SH-SY5Y (cell line): ENCODE results near the gene MTMR12.

ENCODE experiments used
- GATA2 ChIP-seq: IDR thresholded peaks from 2 replicates; pipeline ENCODE4 v1.6.1; 2011; ENCODE audit warnings: mild to moderate bottlenecking, low read depth, low read length
- GATA3 ChIP-seq: IDR thresholded peaks from 2 replicates; pipeline ENCODE4 v1.6.1; 2011; ENCODE audit warnings: low read depth, mild to moderate bottlenecking, low read length, moderate library complexity

Gene MTMR12

DNA sequence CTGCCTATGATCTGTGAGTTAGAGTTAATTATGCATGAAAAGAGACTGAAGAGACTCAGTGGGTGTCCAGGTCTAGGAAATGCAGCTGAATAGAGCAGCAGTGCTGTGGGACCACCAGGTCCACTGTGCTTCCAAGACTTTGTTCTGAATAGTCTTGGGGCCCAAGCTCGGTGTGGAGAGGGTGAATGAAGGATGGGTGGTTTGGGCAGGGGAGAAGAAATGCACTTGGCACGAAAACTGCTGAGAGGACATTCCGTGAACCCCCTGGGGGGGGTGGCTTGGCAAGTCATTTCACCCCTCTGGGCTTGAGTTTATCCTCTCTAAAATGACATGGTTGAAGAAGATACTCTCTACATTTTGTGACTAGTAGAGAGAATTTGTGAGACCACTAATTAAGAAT is 102.6 kb downstream of the MTMR12 start:
- TF ChIP-seq GATA2 (no peak), GATA3 (no peak)

DNA sequence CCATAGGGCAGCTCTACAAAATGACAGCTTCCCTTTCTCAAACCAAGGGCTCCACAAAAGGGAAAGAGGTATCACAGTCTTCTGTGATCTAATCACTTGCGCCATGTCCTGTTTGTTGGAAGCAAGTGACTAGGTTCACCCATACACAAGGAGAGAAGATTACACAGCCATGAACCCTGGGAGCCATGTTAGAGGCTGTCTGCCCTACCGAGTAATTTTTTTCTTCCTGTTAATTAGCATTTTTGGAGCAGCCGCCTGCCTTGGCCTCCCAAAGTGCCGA is 105.4 kb downstream of the MTMR12 start:
- no peak for TF ChIP-seq GATA2
- no peak for TF ChIP-seq GATA3

DNA sequence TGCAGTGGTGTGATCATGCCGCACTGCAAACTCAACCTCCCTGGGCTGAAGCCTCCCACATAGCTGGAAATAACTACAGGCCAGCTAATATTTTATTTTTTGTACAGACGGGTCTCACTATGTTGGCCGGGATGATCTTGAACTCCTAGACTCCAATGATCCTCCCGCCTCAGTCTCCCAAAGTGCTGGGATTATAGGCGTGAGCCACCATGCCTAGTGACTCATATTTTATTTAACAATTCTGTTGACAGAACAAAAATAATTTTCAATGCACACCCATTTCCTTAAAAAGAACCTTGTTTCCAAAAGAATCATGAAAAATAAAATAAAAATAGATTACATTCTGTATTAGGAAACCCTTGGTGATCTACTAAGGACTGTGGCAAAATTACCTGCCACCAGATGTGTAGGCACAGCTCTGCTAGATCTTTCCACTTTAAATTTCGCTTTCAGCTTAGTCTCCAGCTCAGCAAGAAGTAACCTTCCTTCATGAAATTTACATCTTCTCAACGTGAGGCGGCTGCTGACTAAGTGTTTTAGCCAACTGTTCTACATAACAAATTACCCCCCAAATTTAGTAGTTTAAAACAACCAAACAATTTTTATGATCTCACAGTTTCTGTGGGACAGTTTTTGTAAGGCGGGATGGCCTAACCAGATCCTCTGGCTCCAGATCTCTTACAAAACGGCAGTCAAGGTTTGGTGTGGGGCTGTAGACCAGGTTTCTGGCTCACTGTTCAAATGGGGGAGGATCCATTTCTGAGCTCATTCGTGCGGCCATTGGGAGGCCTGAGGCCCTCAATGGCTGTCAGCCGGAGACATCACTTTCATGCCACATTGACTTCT is 106.0 kb downstream of the MTMR12 start:
- no peak for TF ChIP-seq GATA3
- no peak for TF ChIP-seq GATA2

DNA sequence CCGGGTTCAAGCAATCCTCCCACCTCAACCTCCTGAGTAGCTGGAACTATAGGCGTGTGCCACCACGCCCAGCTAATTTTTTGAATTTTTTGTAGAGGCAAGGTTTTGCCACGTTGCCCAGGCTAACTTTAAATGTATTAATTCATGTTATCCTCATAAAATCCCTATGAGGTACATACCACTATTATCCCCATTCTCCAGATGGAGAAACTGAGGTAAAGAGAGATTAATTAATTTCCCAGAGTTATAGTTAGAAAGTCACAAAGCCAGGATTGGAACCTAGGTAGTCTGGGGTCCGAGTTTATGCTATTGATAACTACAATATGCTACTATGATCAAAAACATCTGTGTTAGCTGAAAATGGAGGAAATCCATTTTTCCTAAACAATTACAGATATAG is 106.7 kb downstream of the MTMR12 start:
- no peak for TF ChIP-seq GATA3
- no peak for TF ChIP-seq GATA2

DNA sequence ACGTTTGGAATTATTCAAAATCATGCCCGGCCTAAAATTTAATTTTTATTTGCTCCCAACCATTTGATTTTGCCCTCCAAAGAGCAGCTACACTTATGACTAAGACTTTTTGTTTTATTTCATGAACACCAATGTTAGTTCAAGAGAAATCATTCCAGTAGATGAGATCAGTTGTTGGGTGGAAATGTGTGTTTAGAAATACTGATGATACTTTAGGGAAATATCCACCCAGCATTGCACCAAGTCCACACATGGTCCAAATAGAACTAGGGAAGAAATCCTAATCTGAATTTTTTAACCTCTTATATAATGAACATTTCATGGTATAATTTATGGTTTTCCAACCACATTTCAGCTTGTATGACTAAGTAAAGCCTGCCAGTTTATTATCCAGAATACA is 110.3 kb downstream of the MTMR12 start:
- TF ChIP-seq GATA2 (no peak), GATA3 (no peak)

DNA sequence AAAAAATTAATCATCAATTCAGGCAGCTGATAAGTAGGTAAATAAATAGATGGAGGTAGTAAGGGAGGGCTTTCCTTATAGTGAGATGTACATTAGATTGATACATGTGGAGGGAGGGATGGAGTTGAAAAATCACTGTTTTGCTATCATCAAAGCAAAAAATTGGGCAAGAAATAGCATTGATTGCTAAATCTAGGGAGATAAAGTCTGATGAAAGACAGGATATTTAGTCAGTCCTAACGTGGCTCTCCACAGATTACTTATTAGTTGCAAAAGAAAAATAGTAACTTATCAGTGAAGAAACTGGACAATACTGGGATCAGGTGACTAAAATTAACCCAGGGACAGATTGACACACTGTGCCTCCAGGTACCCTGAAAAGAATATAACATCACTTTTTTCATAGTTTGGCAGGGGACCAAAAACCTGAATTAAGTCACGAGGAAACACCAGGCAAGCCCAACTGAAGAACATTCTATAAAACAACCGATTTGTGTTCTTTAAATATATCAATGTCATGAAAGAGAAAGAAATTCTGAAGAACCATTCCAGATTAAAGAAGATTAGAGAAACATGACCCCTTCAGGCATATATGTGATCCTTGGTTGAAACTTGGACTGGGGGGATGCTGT is 111.5 kb downstream of the MTMR12 start:
- TF ChIP-seq GATA2 (no peak), GATA3 (no peak)

DNA sequence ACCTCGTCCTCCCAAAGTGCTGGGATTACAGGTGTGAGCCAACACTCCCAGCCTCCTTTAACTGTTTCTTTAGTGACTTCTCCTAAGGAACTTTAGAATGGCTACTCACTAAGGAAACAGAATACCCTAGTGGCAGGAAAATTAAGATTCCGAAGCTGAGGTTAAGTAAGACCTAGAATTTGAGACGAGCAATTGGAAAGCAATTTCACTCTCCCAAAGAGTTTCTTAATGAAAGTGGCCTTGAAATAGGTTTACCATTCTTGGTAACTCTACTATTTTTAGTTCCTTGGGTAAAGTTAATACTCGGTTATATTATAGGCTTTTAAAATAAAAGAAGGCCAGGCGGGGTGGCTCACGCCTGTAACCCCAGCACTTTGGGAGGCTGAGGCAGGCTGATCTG is 115.7 kb downstream of the MTMR12 start:
- TF ChIP-seq GATA3 (no peak), GATA2 (no peak)

DNA sequence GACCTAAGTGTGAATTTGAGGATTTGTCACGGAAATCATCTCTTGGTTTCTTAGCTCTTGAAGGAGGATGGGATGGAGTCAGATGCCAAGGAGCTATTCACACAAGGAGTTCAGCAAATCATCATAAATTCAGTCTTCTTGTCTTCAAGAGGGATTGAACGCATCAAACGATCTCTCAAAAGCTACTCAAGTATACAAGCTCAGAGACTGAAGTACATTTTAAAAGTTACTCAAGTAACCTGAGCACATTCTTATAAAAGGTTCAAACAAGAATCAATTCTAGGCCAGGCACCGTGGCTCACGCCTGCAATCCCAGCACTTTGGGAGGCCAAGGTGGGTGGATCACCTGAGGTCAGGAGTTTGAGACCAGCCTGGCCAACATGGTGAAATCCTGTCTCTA is 117.5 kb downstream of the MTMR12 start:
- TF ChIP-seq GATA2 (no peak), GATA3 (no peak)

DNA sequence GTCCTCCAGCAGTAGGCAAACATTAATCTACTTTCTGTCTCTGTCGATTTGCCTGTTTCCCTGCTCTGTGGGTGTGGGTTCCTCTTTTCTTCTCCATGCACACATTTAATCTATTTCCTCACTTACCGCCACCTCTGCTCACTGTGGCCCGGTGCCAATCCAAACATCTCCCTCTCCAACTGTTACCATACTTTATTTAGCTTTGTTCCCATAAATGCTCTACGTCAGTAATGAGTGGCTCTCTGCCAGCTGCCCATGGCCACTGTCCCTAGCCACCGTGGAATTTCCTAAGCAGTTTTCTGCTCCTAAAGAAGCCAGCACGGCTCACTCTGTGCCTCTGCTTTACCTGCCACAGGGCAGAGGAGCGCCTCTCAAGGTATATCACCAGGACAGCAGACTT is 119.1 kb downstream of the MTMR12 start:
- TF ChIP-seq GATA3 (no peak), GATA2 (no peak)

DNA sequence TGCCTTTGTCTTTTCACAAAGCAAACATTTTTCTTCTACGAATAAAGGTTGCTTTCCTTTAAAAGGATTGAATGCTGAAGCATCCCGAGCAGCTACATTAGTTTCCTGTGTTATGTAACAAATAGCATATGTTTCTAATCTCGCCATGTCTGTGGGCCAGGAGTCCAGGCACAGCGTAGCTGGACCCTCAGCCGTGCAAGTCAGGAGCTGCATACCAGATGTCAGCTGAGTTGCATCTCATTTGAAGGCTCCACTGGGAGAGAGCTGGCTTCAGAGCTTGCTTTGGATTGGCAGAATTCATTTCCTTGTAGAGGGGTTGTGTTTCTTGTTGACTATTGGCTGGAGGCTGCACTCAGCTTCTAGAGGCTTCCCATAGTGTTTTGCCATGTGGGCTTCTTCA is 122.6 kb downstream of the MTMR12 start:
- no peak for TF ChIP-seq GATA3
- TF ChIP-seq GATA2: no peak

DNA sequence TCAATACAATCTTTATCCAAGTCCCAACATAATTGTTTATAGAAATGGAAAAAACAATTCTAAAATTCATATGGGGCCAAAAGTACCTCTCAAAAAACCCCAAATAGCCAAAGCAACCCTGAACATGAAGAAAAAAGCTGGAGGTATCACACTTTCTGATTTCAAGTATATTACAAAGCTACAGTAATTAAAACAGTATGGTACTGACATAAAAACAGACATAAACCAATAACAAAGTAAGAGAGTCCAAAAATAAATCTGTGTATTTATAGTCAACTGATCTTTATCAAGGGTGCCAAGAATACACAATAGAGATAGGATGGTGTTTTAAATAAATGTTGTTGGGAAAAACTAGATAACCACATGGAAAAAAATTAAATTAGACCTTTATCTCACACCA is 125.1 kb downstream of the MTMR12 start:
- TF ChIP-seq GATA2 (no peak), GATA3 (no peak)

DNA sequence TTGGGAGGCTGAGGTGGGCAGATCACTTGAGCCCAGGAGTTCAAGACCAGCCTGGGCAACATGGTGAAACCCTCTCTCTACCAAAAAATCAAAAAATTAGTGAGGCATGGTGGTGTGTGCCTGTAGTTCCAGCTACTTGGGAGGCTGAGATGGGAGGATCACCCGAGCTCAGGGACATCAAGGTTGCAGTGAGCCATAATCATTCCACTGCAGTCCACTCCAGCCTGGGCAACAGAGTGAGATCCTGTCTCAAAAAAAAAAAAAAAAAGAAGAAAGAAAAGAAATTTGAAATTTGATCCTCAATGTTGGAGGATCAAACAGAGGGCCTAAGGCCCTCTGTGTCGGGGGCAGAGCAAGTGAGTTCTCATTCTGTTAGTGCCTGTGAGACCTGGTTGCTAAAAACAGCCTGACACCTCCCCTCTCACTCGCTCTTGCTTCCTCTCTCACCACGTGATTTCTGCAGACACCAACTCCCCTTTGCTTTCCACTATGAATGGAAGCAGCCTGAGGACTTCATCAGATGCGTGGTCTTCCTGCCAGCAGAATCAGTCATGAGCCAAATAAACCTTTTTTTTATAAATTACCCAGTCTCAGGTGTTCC is 130.2 kb downstream of the MTMR12 start:
- no peak for TF ChIP-seq GATA2
- no peak for TF ChIP-seq GATA3
